Skeletal muscle tissue (tissue), 4 donors: ENCODE data around the gene CUBN. TPM values are rescaled to one million over a fixed set of nuclear protein-coding genes. Genes with fewer than 3 reads are reported as not detected.

ENCODE experiments used
- H3K27ac ChIP-seq: one replicate; pipeline ENCODE4 v1.7.0; 2013; ENCODE audit warnings: mild to moderate bottlenecking, low read depth, low read length, inconsistent platforms
- H3K27me3 ChIP-seq, 3 donors: one replicate each; pipeline ENCODE4 v1.7.0; 2013; ENCODE audit warnings: low read length in 3 of 3; ENCODE audit not compliant: control insufficient read depth in 3 of 3, insufficient read depth in 3 of 3
- H3K36me3 ChIP-seq, 3 donors: one replicate each; pipeline ENCODE4 v1.7.0; 2013; ENCODE audit warnings: low read length in 3 of 3; ENCODE audit not compliant: control insufficient read depth in 3 of 3, insufficient read depth in 3 of 3
- H3K4me1 ChIP-seq, 3 donors: one replicate each; pipeline ENCODE4 v1.7.0; 2013; ENCODE audit warnings: low read length in 3 of 3, mild to moderate bottlenecking in 3 of 3; ENCODE audit not compliant: control insufficient read depth in 3 of 3, insufficient read depth in 3 of 3
- H3K4me3 ChIP-seq, 3 donors: one replicate each; pipeline ENCODE4 v1.7.0; 2013; ENCODE audit warnings: low read length in 3 of 3
- H3K9ac ChIP-seq, 3 donors: one replicate each; pipeline ENCODE4 v1.7.0; 2013; ENCODE audit warnings: low read length in 3 of 3, mild to moderate bottlenecking in 3 of 3, moderate library complexity in 2 of 3, low read depth in 1 of 3
- H3K9me3 ChIP-seq, 3 donors: one replicate each; pipeline ENCODE4 v1.7.0; 2013; ENCODE audit warnings: low read length in 3 of 3; ENCODE audit not compliant: control insufficient read depth in 3 of 3
- total RNA-seq: library from RNA; depleted of rRNA; stranded (reverse); fragments of >200 nt; gene quantifications from one replicate; pipeline ENCODE4 v1.2.3, GENCODE V29; 2014
- donor health status: Osteomylitis.

CUBN gene
- total RNA-seq, 1 donor from 2014 or later: 4.2 TPM

DNA sequence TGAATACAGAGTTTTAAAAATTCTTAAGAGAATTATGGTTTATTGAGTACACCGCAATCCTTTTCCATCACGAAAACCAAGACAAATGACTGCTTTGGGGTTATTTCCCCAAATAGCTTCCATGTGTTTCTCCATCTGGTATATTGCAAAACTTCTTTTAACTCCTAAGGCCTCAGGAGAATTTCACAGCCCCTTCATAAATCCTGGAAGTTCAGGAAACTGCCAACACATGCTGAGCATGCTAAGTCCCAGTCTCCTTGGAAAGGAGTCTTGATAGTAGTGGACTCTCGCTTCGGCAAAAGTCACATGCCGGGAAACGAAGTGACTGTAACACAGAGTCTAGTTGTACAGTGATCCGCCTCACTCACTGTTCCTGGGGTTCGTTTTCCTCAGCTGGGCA is 224.3 kb downstream of the CUBN start:
- Histone ChIP-seq H3K27ac (no peak overlapping the region), H3K9ac (no peak overlapping the region), H3K36me3 (no peaks in the 10 kb centered on the region), H3K27me3 (no peaks in the 10 kb centered on the region), H3K4me3 (no peak overlapping the region), H3K9me3 (no peaks in the 10 kb centered on the region), H3K4me1 (peaks cover 0 to 3% (median 0%) of the 10 kb centered on the region in 3 donors)

DNA sequence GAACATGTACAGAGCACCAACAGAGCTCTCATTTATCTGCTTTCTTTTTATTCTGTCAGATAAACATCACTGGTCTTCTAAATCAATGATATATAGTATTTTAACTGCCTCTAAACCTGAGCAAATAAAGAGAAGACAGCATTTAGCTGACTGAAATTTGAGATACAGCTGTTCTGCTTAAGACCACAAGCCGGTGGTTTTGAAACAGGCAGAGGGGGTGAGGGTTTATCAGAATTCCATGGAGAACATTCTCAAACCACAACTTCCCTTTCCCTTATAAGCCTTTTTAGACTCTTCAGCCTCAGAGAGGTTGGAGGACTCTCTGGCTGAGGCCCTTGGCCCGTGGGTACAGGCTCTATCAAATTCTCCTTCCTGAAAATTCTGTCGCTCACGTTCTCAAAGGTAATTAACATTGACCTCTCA is 225.0 kb downstream of the CUBN start:
- Histone ChIP-seq H3K36me3 (no peaks in the 10 kb centered on the region), H3K9me3 (no peaks in the 10 kb centered on the region), H3K4me1 (peaks cover 0 to 3% (median 0%) of the 10 kb centered on the region in 3 donors), H3K9ac (no peak overlapping the region), H3K27ac (no peak overlapping the region), H3K27me3 (no peaks in the 10 kb centered on the region), H3K4me3 (no peak overlapping the region)

DNA sequence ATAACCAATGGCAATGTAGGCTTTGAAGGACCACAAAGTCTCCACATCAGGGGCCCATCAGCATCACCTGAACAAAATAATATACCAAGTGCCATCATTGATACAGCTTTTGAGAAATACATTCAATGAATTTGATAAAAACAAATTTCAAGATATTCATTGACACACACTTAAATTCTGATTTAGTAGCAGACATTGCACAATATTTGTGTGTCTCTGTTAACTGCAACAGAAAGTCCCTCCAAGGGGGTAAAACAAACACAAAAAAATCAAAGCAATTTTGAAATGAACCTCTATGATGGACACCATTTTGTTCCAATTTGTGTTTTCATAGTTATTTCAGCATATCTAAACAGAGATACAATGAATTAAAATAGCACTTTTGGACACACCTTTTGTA is 225.6 kb downstream of the CUBN start:
- H3K4me1 ChIP-seq: peaks cover 0 to 3% (median 0%) of the 10 kb centered on the region in 3 donors
- no peaks in the 10 kb centered on the region for H3K36me3 ChIP-seq

DNA sequence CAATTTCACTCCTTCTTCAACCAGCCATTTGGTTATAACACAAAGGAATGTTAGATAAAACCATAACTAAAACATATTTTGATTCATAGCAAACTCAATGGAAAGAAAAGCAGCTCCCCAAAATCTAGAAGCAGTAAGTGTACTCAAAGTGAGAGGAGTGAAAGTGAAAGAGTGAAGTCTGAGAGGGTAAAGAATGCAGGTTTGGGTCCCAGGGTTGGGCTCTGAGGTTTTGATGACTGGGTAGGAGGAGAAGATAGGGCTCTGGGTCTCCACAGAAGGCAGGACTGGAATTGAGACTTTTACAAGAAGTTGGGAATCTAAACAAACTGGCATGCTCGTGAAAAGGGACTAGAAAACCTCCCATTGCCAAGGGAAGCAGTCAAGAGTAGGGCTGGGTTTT is 227.0 kb downstream of the CUBN start:
- no peak overlapping the region for H3K27ac ChIP-seq

More for the DNA sequence above, 225.6 kb downstream of the CUBN start:
- no peak overlapping the region for H3K27ac ChIP-seq
- no peaks in the 10 kb centered on the region for H3K9me3 ChIP-seq
- no peak overlapping the region for H3K9ac ChIP-seq
- H3K4me3 ChIP-seq: no peak overlapping the region
- H3K27me3 ChIP-seq: no peaks in the 10 kb centered on the region

DNA sequence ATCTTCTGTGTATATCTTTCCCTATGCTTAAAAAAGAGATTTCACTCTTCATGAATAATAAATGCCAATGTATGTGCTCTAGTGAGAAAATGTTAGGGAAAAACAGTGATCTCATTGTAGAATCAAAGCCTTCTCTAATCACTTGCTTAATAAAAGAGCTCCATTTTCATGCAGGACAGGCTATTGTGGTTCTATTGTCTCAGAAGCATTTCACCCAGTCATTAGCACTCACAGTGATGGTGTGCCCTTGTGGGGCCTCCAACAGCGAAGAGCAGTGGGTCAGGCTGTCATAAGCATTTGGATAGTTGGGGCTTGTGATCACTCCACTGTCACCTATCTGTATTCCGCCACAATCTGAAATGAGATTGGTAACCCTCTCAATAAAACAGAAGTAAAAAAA is 228.5 kb downstream of the CUBN start:
- Histone ChIP-seq H3K27ac (no peak overlapping the region), H3K9ac (no peak overlapping the region), H3K9me3 (no peaks in the 10 kb centered on the region), H3K36me3 (no peaks in the 10 kb centered on the region), H3K4me1 (peaks cover 0 to 3% (median 0%) of the 10 kb centered on the region in 3 donors), H3K4me3 (no peak overlapping the region), H3K27me3 (no peaks in the 10 kb centered on the region)

More for the DNA sequence above, 227.0 kb downstream of the CUBN start:
- Histone ChIP-seq H3K9ac (no peak overlapping the region), H3K9me3 (no peaks in the 10 kb centered on the region), H3K36me3 (no peaks in the 10 kb centered on the region), H3K4me1 (peaks cover 0 to 3% (median 0%) of the 10 kb centered on the region in 3 donors), H3K4me3 (no peak overlapping the region), H3K27me3 (no peaks in the 10 kb centered on the region)

DNA sequence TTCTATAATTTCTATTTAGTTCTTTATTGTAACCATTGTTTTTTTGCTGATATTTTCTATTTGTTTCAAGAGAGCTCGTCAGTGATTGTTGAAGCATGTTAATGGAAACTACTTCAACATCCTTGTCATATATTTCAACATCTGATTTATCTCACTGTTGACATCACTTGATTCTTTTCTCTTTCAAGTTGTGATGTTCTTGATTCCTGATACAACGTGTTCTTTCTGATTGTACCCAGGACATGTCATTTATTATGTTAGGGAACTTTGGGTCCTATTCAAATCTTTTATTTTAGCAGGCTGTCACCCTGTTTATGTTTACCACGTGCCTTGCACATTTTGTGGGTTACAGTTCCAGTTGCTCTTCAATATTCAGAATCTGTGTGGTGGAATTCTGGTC is 232.6 kb downstream of the CUBN start:
- no peak overlapping the region for H3K9ac ChIP-seq

DNA sequence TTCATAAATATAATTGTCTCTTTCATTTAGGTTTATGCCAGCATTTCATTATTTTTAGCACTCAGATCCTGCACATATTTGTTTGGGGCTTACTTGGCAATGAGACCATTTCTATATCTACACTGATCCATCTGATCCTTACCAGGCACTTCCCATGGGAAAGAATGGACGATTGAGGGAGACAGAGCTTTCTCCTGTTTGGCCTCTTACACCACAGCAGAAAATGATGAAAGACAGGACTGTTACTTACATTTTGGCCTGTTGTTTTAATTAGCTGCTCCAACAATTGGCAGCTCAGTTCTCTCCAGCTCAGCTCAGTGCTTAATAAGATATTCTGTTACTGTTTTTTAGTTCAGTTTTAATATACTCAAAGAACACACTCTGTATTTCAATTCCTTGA is 234.8 kb downstream of the CUBN start:
- Histone ChIP-seq H3K4me3 (no peak overlapping the region), H3K27ac (no peak overlapping the region), H3K9me3 (no peaks in the 10 kb centered on the region), H3K4me1 (no peaks in the 10 kb centered on the region), H3K9ac (no peak overlapping the region), H3K27me3 (no peaks in the 10 kb centered on the region), H3K36me3 (no peaks in the 10 kb centered on the region)

More for the DNA sequence above, 232.6 kb downstream of the CUBN start:
- Histone ChIP-seq H3K36me3 (no peaks in the 10 kb centered on the region), H3K9me3 (no peaks in the 10 kb centered on the region), H3K4me3 (no peak overlapping the region), H3K27me3 (no peaks in the 10 kb centered on the region), H3K4me1 (no peaks in the 10 kb centered on the region), H3K27ac (no peak overlapping the region)

DNA sequence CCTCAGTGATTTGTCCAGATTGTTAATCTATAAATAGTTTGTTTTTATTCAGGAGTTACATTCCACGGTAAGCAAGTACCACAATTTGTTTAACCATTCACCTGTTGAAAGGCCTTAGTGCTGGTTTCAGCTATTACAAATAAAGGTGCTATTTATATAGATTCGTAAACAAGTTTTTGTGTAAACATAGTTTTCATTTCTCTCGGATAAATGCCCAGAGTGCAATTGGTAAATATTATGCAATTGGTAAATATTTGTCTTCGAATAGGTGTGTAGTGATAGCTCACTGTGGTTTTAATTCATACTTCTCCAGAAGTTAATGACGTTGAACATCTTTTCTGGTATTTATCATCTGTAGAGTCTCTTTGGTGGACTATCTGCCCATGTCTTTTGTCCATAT is 235.9 kb downstream of the CUBN start:
- Histone ChIP-seq H3K4me3 (no peak overlapping the region), H3K4me1 (no peaks in the 10 kb centered on the region), H3K27ac (no peak overlapping the region), H3K9me3 (no peaks in the 10 kb centered on the region), H3K9ac (no peak overlapping the region), H3K27me3 (no peaks in the 10 kb centered on the region), H3K36me3 (no peaks in the 10 kb centered on the region)

DNA sequence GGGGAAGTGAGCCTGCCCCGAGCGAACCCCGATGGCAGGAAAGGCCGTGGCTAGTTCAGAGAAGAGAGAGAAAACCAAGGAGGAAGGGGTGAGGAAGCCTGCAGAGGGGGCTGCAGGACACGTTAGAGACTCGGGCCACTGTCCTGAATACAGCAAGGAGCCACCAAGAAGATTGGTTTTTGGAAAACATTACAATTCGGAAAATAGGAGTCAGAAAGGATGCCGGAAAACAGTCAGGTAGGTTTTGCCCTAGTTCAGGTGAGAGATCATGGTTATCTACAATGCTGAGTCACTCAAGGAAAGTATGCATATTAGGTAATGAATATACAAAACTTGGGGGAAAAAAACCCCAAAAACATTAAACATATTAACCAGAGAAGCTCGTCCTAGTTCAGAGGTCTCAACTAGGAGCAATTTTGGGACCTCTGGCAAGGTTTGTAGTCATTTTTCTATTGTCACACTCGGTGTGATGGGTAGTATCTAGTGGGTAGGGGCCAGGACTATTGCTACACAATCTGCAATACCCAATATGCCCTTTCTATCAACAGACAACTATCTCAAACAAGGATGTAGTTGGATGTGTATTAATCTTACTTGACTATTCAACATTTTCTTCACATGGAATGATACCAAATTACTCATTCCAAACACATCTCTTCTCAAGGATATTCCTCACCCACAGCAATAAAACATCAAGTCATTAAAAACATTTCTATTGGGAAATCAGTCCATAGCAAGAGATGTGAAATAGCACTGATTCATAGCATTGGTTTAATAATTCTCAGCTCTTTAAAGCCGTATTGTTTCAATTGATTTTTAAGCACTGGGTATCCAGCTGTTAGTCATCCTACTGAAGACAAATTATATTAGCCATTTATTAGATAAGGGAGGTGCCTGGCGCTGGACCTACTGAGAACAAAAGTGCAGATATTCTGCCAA is 238.0 kb downstream of the CUBN start:
- no peaks in the 10 kb centered on the region for H3K36me3 ChIP-seq
- no peaks in the 10 kb centered on the region for H3K4me1 ChIP-seq
- H3K27me3 ChIP-seq: no peaks in the 10 kb centered on the region
- H3K9ac ChIP-seq: no peak overlapping the region
- H3K4me3 ChIP-seq: no peak overlapping the region
- peak overlapping the region; percentile 23 for H3K27ac ChIP-seq
- no peaks in the 10 kb centered on the region for H3K9me3 ChIP-seq

DNA sequence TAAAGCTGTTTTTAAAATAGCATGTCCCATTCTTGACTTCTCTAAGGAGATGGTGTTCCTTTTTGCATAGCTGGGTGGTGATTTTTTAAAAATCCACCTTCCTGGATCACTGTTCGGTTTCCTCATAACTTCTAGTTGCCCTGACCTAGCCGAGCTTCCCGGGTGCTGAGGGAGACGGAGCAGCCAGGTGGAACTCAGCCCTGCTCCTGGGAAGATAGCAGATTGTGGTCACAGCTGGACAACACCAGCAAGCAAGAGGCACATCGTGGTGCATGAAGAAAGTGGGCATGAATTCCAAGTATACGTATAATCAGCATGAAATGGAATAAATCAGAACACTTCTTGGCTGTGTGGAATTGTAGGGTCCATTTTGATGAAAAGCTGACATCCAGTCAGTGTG is 238.9 kb downstream of the CUBN start:
- no peaks in the 10 kb centered on the region for H3K9me3 ChIP-seq
- H3K4me3 ChIP-seq: no peak overlapping the region
- no peaks in the 10 kb centered on the region for H3K4me1 ChIP-seq
- H3K9ac ChIP-seq: no peak overlapping the region
- no peak overlapping the region for H3K27ac ChIP-seq
- H3K27me3 ChIP-seq: no peaks in the 10 kb centered on the region
- no peaks in the 10 kb centered on the region for H3K36me3 ChIP-seq
